PC-3 (cell line): ENCODE measurements around the gene THBS3. TPM values are rescaled to one million over a fixed set of nuclear protein-coding genes. Genes with fewer than 3 reads are reported as not detected.
A peak's percentile ranks its signal among the peaks of the same experiment; 100 is the strongest.
"Not testable (repeated sequence)": the region's sequence is repeated elsewhere in the genome, so short reads cannot be mapped to it uniquely, and the experiment has no call there.

Experiments
- ATAC-seq: fragments of 200-7000 bp; cut with Tn5 transposase; 2 replicates; pipeline ENCODE4 v1.9.1; 2020; ENCODE audit warnings: mild to moderate bottlenecking, moderate library complexity
- BruUV-seq: library from RNA; stranded (reverse); fragments of 400-500 nt; replicated peaks from 2 replicates; lab custom pipeline; 2021; lab: Mats Ljungman, UMichigan
- CTCF ChIA-PET: fragments of 300-600 bp; sonication (Branson Sonifier 250); formaldehyde crosslinking; loops from one replicate; lab custom pipeline; 2022; ENCODE audit warnings: antibody characterized with exemption; lab: Charles Lee
- POLR2A ChIA-PET: fragments of 300-600 bp; sonication (Branson Sonifier 250); formaldehyde crosslinking; loops from one replicate; lab custom pipeline; 2022; ENCODE audit warnings: antibody characterized with exemption; ENCODE audit not compliant: unreplicated experiment; lab: Charles Lee
- DNase-seq: peaks from one replicate; pipeline ENCODE4 v3.0.0-alpha.2; 2015
- H2AFZ ChIP-seq: fragments of 300-600 bp; sonication (generic); 2 replicates; pipeline ENCODE4 v1.6.0; 2016; ENCODE audit warnings: antibody characterized with exemption, low read length
- H3F3A ChIP-seq: fragments of 300-600 bp; sonication (generic); one replicate; pipeline ENCODE4 v1.6.0; 2017; ENCODE audit warnings: antibody characterized with exemption, low read length, control low read depth, mild to moderate bottlenecking; ENCODE audit not compliant: unreplicated experiment
- H3K27ac ChIP-seq: fragments of 300-600 bp; sonication (generic); 2 replicates; pipeline ENCODE4 v1.5.1; 2016; ENCODE audit warnings: mild to moderate bottlenecking, low read length
- H3K27me3 ChIP-seq: fragments of 300-600 bp; sonication (generic); 2 replicates; pipeline ENCODE4 v1.6.1; 2016; ENCODE audit warnings: low read length, mixed read lengths
- H3K36me3 ChIP-seq: fragments of 300-600 bp; sonication (generic); 2 replicates; pipeline ENCODE4 v1.6.1; 2016; ENCODE audit warnings: low read depth, mixed run types, low read length, mixed read lengths
- H3K4me1 ChIP-seq: fragments of 300-600 bp; sonication (generic); 2 replicates; pipeline ENCODE4 v1.5.1; 2016; ENCODE audit warnings: low read length; ENCODE audit not compliant: insufficient read depth
- H3K4me2 ChIP-seq: fragments of 300-600 bp; sonication (generic); 2 replicates; pipeline ENCODE4 v1.6.0; 2016; ENCODE audit warnings: low read length
- H3K4me3 ChIP-seq: fragments of 300-600 bp; sonication (generic); 2 replicates; pipeline ENCODE4 v1.5.1; 2016; ENCODE audit warnings: mild to moderate bottlenecking, low read length, mixed read lengths
- H3K79me2 ChIP-seq: fragments of 300-600 bp; sonication (generic); 2 replicates; pipeline ENCODE4 v1.6.1; 2017; ENCODE audit warnings: low read length, mixed read lengths
- H3K9ac ChIP-seq: fragments of 300-600 bp; sonication (generic); 2 replicates; pipeline ENCODE4 v1.6.0; 2016; ENCODE audit warnings: mild to moderate bottlenecking, low read length
- H3K9me2 ChIP-seq: fragments of 300-600 bp; sonication (generic); replicated peaks from 2 replicates; pipeline ENCODE4 v1.6.1; 2016; ENCODE audit warnings: mixed run types, low read length, mixed read lengths
- H3K9me3 ChIP-seq: fragments of 300-600 bp; sonication (generic); 2 replicates; pipeline ENCODE4 v1.6.1; 2016; ENCODE audit warnings: low read length, mixed read lengths
- H4K20me1 ChIP-seq: fragments of 300-600 bp; sonication (generic); 2 replicates; pipeline ENCODE4 v1.6.1; 2016; ENCODE audit warnings: low read length, mixed read lengths
- EZH2 ChIP-seq: fragments of 300-600 bp; sonication (generic); IDR thresholded peaks from one replicate; pipeline ENCODE4 v1.6.1; 2017; ENCODE audit warnings: antibody characterized with exemption, mild to moderate bottlenecking, low read length; ENCODE audit not compliant: unreplicated experiment
- EZH2phosphoT487 ChIP-seq: fragments of 300-600 bp; sonication (generic); IDR thresholded peaks from 2 replicates; pipeline ENCODE4 v1.6.1; 2018; ENCODE audit warnings: mild to moderate bottlenecking, antibody characterized with exemption, low read length, borderline replicate concordance
- intact Hi-C: fragments of 100-400 bp; cut with micrococcal nuclease; formaldehyde crosslinking; loops from 2 replicates; pipeline ENCODE4 v1.9.0; 2023
- total RNA-seq: library from RNA; depleted of rRNA; stranded (reverse); fragments of >200 nt; gene quantifications from 2 replicates; pipeline ENCODE4 v1.2.3, GENCODE V29; 2014
- TF ChIP-seq, protein P1 (sequence below): fragments of 300-600 bp; sonication (generic); conservative IDR thresholded peaks from 2 replicates; pipeline ENCODE4 v1.5.1; 2017; ENCODE audit warnings: antibody characterized with exemption, low read depth, mild to moderate bottlenecking, low read length

THBS3 gene
- total RNA-seq, 1 experiment from 2014 or later = 13.0 TPM

DNA sequence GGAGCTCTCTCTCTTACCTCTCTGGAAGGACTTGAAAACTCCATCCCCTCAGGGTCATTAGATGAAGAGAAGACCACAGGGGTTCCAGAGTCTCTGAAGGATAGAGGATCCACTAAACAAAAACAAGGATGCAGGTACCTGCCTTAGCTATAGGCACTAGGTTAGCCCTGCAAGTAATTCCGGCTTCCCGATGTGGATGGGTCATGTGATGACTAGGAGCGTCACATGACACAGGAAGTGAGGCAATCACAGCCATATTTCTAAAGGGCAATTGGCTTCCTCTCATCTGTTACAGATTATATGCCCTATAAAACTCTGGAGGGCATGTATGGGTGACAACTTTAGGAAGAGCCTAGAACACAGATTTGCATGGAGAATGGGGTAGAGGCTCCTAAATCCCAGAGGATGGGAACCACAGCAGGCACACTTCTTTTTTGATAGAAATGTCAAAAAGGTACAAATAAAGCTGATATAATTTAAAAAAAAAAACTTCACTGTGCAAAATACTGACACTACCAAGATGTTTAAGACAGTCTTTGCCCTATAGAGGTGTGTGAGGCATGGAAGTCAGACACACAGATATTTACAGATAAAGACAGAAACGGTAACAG, 33.5 kb upstream of the THBS3 start:
- Histone ChIP-seq H3K27me3 (no peaks in the 10 kb centered on the region), H3K4me3 (peak overlapping the region; percentile 47), H3K4me2 (peak overlapping the region; percentile 71), H4K20me1 (no peaks in the 10 kb centered on the region), H3F3A (no peaks in the 10 kb centered on the region), H3K79me2 (peaks cover 11% of the 10 kb centered on the region), H3K27ac (no peak overlapping the region), H3K36me3 (peaks cover 5% of the 10 kb centered on the region; the same call in 1 of the 2 replicates), H3K9me3 (no peaks in the 10 kb centered on the region), H3K4me1 (peaks cover 32% of the 10 kb centered on the region), H3K9me2 (no peaks in the 10 kb centered on the region), H3K9ac (no peak overlapping the region), H2AFZ (peak overlapping the region; percentile 40)
- TF ChIP-seq, protein P1, sequence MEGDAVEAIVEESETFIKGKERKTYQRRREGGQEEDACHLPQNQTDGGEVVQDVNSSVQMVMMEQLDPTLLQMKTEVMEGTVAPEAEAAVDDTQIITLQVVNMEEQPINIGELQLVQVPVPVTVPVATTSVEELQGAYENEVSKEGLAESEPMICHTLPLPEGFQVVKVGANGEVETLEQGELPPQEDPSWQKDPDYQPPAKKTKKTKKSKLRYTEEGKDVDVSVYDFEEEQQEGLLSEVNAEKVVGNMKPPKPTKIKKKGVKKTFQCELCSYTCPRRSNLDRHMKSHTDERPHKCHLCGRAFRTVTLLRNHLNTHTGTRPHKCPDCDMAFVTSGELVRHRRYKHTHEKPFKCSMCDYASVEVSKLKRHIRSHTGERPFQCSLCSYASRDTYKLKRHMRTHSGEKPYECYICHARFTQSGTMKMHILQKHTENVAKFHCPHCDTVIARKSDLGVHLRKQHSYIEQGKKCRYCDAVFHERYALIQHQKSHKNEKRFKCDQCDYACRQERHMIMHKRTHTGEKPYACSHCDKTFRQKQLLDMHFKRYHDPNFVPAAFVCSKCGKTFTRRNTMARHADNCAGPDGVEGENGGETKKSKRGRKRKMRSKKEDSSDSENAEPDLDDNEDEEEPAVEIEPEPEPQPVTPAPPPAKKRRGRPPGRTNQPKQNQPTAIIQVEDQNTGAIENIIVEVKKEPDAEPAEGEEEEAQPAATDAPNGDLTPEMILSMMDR = no peak
- TF ChIP-seq EZH2 = no peak
- TF ChIP-seq EZH2phosphoT487 = no peak
- POLR2A ChIA-PET = interaction anchor here (0.6 to 0.7 kb wide), 2 partner anchors 41 to 818 kb away, joined by 3 to 4 read pairs; no protein-coding TSS in a partner anchor
- peak; percentile 89 for DNase-seq
- ATAC-seq = peak; percentile 26
- intact Hi-C loops = loop anchor here (5.0 kb wide), 1 partner anchor 34 kb away; the partner anchor contains the start of genes MTX1 and THBS3
- CTCF ChIA-PET = interaction anchor here (0.9 kb wide), 1 partner anchor 10 kb away, joined by 3 read pairs; no protein-coding TSS in a partner anchor
- BruUV-seq = no TSS peak

DNA sequence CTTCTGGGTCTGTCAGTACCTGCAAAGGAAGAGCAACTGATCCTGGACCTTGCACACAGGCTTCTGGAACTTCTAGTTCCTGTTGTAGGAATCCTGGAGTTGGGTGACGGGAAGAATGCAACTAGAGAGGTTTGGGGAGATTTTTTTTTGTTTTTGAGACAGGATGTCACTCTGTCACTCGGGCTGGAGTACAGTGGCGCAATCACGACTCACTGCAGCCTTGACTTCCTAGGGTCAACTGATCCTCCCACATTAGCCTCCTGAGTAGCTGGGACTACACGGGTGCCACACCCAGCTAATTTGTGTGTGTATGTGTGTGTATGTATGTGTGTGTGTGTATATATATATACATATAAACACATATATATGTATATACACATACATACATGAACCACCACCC, 28.8 kb upstream of the THBS3 start:
- DNase-seq = peak; percentile 42
- Histone ChIP-seq H3K36me3 (peaks cover 5% of the 10 kb centered on the region; the same call in 1 of the 2 replicates), H3K4me1 (peaks cover 8% of the 10 kb centered on the region), H3K9me2 (no peaks in the 10 kb centered on the region), H3K9me3 (no peaks in the 10 kb centered on the region), H3F3A (no peaks in the 10 kb centered on the region), H2AFZ (no peak overlapping the region), H3K4me2 (no peak overlapping the region), H3K4me3 (no peak overlapping the region), H3K79me2 (no peaks in the 10 kb centered on the region), H3K27me3 (no peaks in the 10 kb centered on the region), H4K20me1 (no peaks in the 10 kb centered on the region), H3K27ac (no peak overlapping the region), H3K9ac (no peak overlapping the region)
- BruUV-seq = no TSS peak
- CTCF ChIA-PET = interaction anchor here (0.6 kb wide), 1 partner anchor 43 kb away, joined by 4 read pairs; no protein-coding TSS in a partner anchor
- POLR2A ChIA-PET = no interaction called here
- no peak for ATAC-seq
- intact Hi-C loops = no loop called here
- no peak for TF ChIP-seq EZH2phosphoT487
- TF ChIP-seq, protein P1 = no peak

DNA sequence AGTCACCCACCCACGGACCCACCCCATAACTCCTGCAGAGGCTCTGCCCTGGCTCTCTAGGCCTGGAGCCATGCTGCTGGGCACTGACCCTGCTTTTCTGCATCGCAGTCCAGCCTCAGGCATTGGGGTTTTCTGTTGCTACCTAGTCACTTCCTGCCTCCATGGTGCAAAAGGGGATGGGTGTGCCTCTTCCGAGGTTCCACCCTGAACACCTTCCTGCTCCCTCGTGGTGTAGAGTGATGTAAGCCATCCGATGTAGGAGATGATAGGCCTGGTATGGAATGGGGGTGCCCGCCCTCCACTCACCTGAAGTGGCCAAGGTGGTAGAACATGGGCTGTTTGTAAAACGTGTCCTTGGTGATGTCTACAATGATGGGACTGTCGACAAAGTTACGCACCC, 27.7 kb upstream of the THBS3 start:
- H3K9me3 ChIP-seq, BruUV-seq, H3K79me2 ChIP-seq, H2AFZ ChIP-seq, H4K20me1 ChIP-seq, H3K4me2 ChIP-seq, H3F3A ChIP-seq, H3K9me2 ChIP-seq, H3K36me3 ChIP-seq, H3K9ac ChIP-seq, CTCF ChIA-PET, H3K4me1 ChIP-seq, H3K27ac ChIP-seq, POLR2A ChIA-PET, intact Hi-C loops, ATAC-seq, H3K27me3 ChIP-seq, H3K4me3 ChIP-seq, DNase-seq: not testable (repeated sequence)

DNA sequence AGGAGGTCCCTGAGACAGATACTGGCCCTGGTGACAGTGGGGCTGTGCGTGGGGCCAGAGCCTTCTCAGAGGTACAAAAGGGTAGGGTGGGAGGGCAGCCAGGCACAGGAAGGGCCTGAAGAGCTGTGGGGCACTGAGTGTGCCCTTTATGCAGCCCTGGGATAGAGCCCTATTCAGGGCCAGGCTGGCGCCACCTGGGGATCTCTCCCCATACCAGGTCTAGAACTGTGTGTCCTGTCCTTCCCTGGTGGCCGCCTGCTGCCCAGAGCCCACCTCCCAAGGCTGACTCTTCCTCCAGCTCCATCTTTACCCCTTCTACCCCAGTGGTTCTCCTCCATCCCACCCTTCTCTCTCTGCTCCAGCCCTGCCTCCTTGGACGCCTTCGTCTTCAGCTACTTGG, 25.8 kb upstream of the THBS3 start:
- H3K27ac ChIP-seq, H3K79me2 ChIP-seq, DNase-seq, H3K9ac ChIP-seq, H3K4me1 ChIP-seq, H3F3A ChIP-seq, H3K9me3 ChIP-seq, H4K20me1 ChIP-seq, H3K27me3 ChIP-seq, H3K36me3 ChIP-seq, intact Hi-C loops, H3K4me2 ChIP-seq, CTCF ChIA-PET, H3K4me3 ChIP-seq, BruUV-seq, H3K9me2 ChIP-seq, H2AFZ ChIP-seq, POLR2A ChIA-PET: not testable (repeated sequence)
- ATAC-seq = peak; percentile 32; the same call in 1 of the 2 replicates
